Measurements from ENCODE around the gene OR2A12.
"Not testable (repeated sequence)": the region's sequence is repeated elsewhere in the genome, so short reads cannot be mapped to it uniquely, and the experiment has no call there.

Gene OR2A12

GRCh38 chr7:144085978-144086377, at the start of gene OR2A12:
Gene OR2A12 (plus strand): TSS chr7:144086278. CDS start chr7:144095108, 8,830 bp downstream.
- Histone ChIP-seq H3K4me3 (ENCODE audit: low read length) (no peak within 1 kb of the TSS), H3K9ac (ENCODE audit: low read length) (no peak within 1 kb of the TSS), H3K9me3 (ENCODE audit: control insufficient read depth, low read length) (no peaks in the 10 kb centered on the region), H3K36me3 (ENCODE audit: control insufficient read depth, insufficient read depth, low read length, severe bottlenecking) (no peaks in the 10 kb centered on the region), H3K4me1 (ENCODE audit: control insufficient read depth, insufficient read depth, low read length) (no peaks in the 10 kb centered on the region), H3K27me3 (replicated peaks; ENCODE audit: control insufficient read depth, insufficient read depth, low read length) (peaks cover 4% of the 10 kb centered on the region)
- no peak for DNase-seq (ENCODE audit: low read depth)

GRCh38 chr7:144036302-144036885, 49.7 kb upstream of the OR2A12 start:
- Histone ChIP-seq H3K4me3 (ENCODE audit: low read length) (no peak overlapping the region), H3K4me1 (ENCODE audit: control insufficient read depth, insufficient read depth, low read length) (no peaks in the 10 kb centered on the region), H3K36me3 (ENCODE audit: control insufficient read depth, insufficient read depth, low read length, severe bottlenecking) (no peaks in the 10 kb centered on the region), H3K27me3 (replicated peaks; ENCODE audit: control insufficient read depth, insufficient read depth, low read length) (no peaks in the 10 kb centered on the region), H3K9me3 (ENCODE audit: control insufficient read depth, low read length) (no peaks in the 10 kb centered on the region), H3K9ac (ENCODE audit: low read length) (no peak overlapping the region)
- no peak for DNase-seq (ENCODE audit: low read depth)

GRCh38 chr7:144037414-144038035, 48.6 kb upstream of the OR2A12 start:
- DNase-seq (ENCODE audit: low read depth): no peak
- H3K9ac ChIP-seq (ENCODE audit: low read length): no peak overlapping the region
- H3K9me3 ChIP-seq (ENCODE audit: control insufficient read depth, low read length): no peaks in the 10 kb centered on the region
- H3K4me1 ChIP-seq (ENCODE audit: control insufficient read depth, insufficient read depth, low read length): no peaks in the 10 kb centered on the region
- no peak overlapping the region for H3K4me3 ChIP-seq (ENCODE audit: low read length)
- H3K36me3 ChIP-seq (ENCODE audit: control insufficient read depth, insufficient read depth, low read length, severe bottlenecking): no peaks in the 10 kb centered on the region
- no peaks in the 10 kb centered on the region for H3K27me3 ChIP-seq (replicated peaks; ENCODE audit: control insufficient read depth, insufficient read depth, low read length)

- peak; percentile 19 for DNase-seq (ENCODE audit: low read depth)
- H3K36me3 ChIP-seq (ENCODE audit: control insufficient read depth, insufficient read depth, low read length, severe bottlenecking): no peaks in the 10 kb centered on the region
- H3K4me1 ChIP-seq (ENCODE audit: control insufficient read depth, insufficient read depth, low read length): no peaks in the 10 kb centered on the region
- no peak overlapping the region for H3K4me3 ChIP-seq (ENCODE audit: low read length)
- no peak overlapping the region for H3K9ac ChIP-seq (ENCODE audit: low read length)
- no peaks in the 10 kb centered on the region for H3K9me3 ChIP-seq (ENCODE audit: control insufficient read depth, low read length)
- no peaks in the 10 kb centered on the region for H3K27me3 ChIP-seq (replicated peaks; ENCODE audit: control insufficient read depth, insufficient read depth, low read length)
These were observed 47.2 kb upstream of the OR2A12 start for GRCh38 chr7:144038887-144039286.

- H3K9me3 ChIP-seq (ENCODE audit: control insufficient read depth, low read length): peaks cover 3% of the 10 kb centered on the region
- DNase-seq (ENCODE audit: low read depth): no peak
- H3K9ac ChIP-seq (ENCODE audit: low read length): no peak within 1 kb of the TSS
- H3K4me1 ChIP-seq (ENCODE audit: control insufficient read depth, insufficient read depth, low read length): no peaks in the 10 kb centered on the region
- H3K27me3 ChIP-seq (replicated peaks; ENCODE audit: control insufficient read depth, insufficient read depth, low read length): no peaks in the 10 kb centered on the region
- no peak within 1 kb of the TSS for H3K4me3 ChIP-seq (ENCODE audit: low read length)
- no peaks in the 10 kb centered on the region for H3K36me3 ChIP-seq (ENCODE audit: control insufficient read depth, insufficient read depth, low read length, severe bottlenecking)
These were observed 37.4 kb upstream of the OR2A12 start, which contains the start of gene OR2A5 for GRCh38 chr7:144048648-144049047. Gene OR2A5 (plus strand): TSS chr7:144048948. CDS start chr7:144050402, 1,454 bp downstream.

- Histone ChIP-seq H3K27me3 (replicated peaks; ENCODE audit: control insufficient read depth, insufficient read depth, low read length) (no peaks in the 10 kb centered on the region), H3K9me3 (ENCODE audit: control insufficient read depth, low read length) (peaks cover 11% of the 10 kb centered on the region), H3K4me3 (ENCODE audit: low read length) (no peak overlapping the region), H3K4me1 (ENCODE audit: control insufficient read depth, insufficient read depth, low read length) (no peaks in the 10 kb centered on the region), H3K36me3 (ENCODE audit: control insufficient read depth, insufficient read depth, low read length, severe bottlenecking) (no peaks in the 10 kb centered on the region), H3K9ac (ENCODE audit: low read length) (no peak overlapping the region)
- DNase-seq (ENCODE audit: low read depth): no peak
These were observed 36.6 kb upstream of the OR2A12 start for GRCh38 chr7:144049491-144049890.

GRCh38 chr7:144050093-144050492, 36.0 kb upstream of the OR2A12 start:
- Histone ChIP-seq H3K9ac (ENCODE audit: low read length) (no peak overlapping the region), H3K27me3 (replicated peaks; ENCODE audit: control insufficient read depth, insufficient read depth, low read length) (no peaks in the 10 kb centered on the region), H3K36me3 (ENCODE audit: control insufficient read depth, insufficient read depth, low read length, severe bottlenecking) (no peaks in the 10 kb centered on the region), H3K9me3 (ENCODE audit: control insufficient read depth, low read length) (peaks cover 15% of the 10 kb centered on the region), H3K4me3 (ENCODE audit: low read length) (no peak overlapping the region), H3K4me1 (ENCODE audit: control insufficient read depth, insufficient read depth, low read length) (no peaks in the 10 kb centered on the region)
- DNase-seq (ENCODE audit: low read depth): no peak

- not testable (repeated sequence) for H3K27me3 ChIP-seq (replicated peaks; ENCODE audit: control insufficient read depth, insufficient read depth, low read length); H3K4me3 ChIP-seq (ENCODE audit: low read length); H3K4me1 ChIP-seq (ENCODE audit: control insufficient read depth, insufficient read depth, low read length); DNase-seq (ENCODE audit: low read depth); H3K36me3 ChIP-seq (ENCODE audit: control insufficient read depth, insufficient read depth, low read length, severe bottlenecking); H3K9ac ChIP-seq (ENCODE audit: low read length)
- H3K9me3 ChIP-seq (ENCODE audit: control insufficient read depth, low read length): peaks cover 15% of the 10 kb centered on the region
These were observed 35.2 kb upstream of the OR2A12 start for GRCh38 chr7:144050884-144051283.

GRCh38 chr7:144057954-144058353, 28.1 kb upstream of the OR2A12 start:
- H3K36me3 ChIP-seq (ENCODE audit: control insufficient read depth, insufficient read depth, low read length, severe bottlenecking): no peaks in the 10 kb centered on the region
- no peak overlapping the region for H3K4me3 ChIP-seq (ENCODE audit: low read length)
- peak; percentile 40 for DNase-seq (ENCODE audit: low read depth)
- no peak overlapping the region for H3K9ac ChIP-seq (ENCODE audit: low read length)
- no peaks in the 10 kb centered on the region for H3K4me1 ChIP-seq (ENCODE audit: control insufficient read depth, insufficient read depth, low read length)
- H3K27me3 ChIP-seq (replicated peaks; ENCODE audit: control insufficient read depth, insufficient read depth, low read length): no peaks in the 10 kb centered on the region
- peaks cover 15% of the 10 kb centered on the region for H3K9me3 ChIP-seq (ENCODE audit: control insufficient read depth, low read length)

- H3K27me3 ChIP-seq (replicated peaks; ENCODE audit: control insufficient read depth, insufficient read depth, low read length): no peaks in the 10 kb centered on the region
- no peak overlapping the region for H3K4me3 ChIP-seq (ENCODE audit: low read length)
- no peak for DNase-seq (ENCODE audit: low read depth)
- no peaks in the 10 kb centered on the region for H3K9me3 ChIP-seq (ENCODE audit: control insufficient read depth, low read length)
- no peaks in the 10 kb centered on the region for H3K36me3 ChIP-seq (ENCODE audit: control insufficient read depth, insufficient read depth, low read length, severe bottlenecking)
- no peak overlapping the region for H3K9ac ChIP-seq (ENCODE audit: low read length)
- H3K4me1 ChIP-seq (ENCODE audit: control insufficient read depth, insufficient read depth, low read length): no peaks in the 10 kb centered on the region
These were observed 22.4 kb upstream of the OR2A12 start for GRCh38 chr7:144063710-144064109.

GRCh38 chr7:144069511-144069910, 16.6 kb upstream of the OR2A12 start, which contains the start of gene OR2A25:
Gene OR2A25 (plus strand): TSS chr7:144069811. CDS start chr7:144074220, 4,409 bp downstream.
- no peak within 1 kb of the TSS for H3K9ac ChIP-seq (ENCODE audit: low read length)
- no peaks in the 10 kb centered on the region for H3K9me3 ChIP-seq (ENCODE audit: control insufficient read depth, low read length)
- DNase-seq (ENCODE audit: low read depth): no peak
- no peak within 1 kb of the TSS for H3K4me3 ChIP-seq (ENCODE audit: low read length)
- H3K4me1 ChIP-seq (ENCODE audit: control insufficient read depth, insufficient read depth, low read length): no peaks in the 10 kb centered on the region
- no peaks in the 10 kb centered on the region for H3K27me3 ChIP-seq (replicated peaks; ENCODE audit: control insufficient read depth, insufficient read depth, low read length)
- no peaks in the 10 kb centered on the region for H3K36me3 ChIP-seq (ENCODE audit: control insufficient read depth, insufficient read depth, low read length, severe bottlenecking)

Data from adipocyte (in vitro differentiated cells).